Measurements from ENCODE around the gene CXXC1. TPM values are rescaled to one million over a fixed set of nuclear protein-coding genes. Genes with fewer than 3 reads are reported as not detected.

Gene CXXC1
- polyA plus RNA-seq, 1 donor (not counting 4 experiments of a cell fraction or from before 2014, with no cell fraction given): 33.6 TPM

DNA sequence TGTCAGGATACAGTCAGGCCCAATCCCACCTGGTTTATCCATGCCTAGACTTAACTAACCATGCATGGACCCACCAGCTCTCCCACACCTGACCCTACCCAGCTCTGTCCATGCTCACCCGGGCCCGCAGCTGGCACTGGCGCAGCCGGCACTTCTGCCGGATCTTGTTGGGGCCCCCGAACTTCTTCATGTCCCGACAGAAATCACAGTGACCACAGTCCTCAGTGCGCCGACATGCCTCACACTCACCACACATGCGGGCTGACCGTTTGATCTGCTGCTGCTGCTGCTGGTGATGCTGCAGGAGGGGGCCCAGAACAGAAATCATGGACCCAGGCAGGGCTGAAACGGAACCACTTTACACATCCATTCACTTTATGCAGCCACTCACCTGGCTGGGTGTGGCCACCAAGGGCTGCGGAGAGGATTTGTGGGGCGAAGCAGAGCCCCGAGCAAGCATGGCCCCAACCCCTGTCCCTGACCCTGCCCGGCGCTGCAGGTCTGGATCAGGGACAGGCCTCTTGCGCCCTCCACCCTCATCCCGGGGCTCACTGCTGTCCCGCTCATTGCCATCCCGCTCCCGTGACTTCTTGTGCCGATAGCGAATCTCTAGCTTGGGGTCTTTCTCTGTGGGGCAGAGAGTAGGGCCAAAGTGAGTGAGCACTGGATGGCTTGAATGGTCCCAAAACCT is 1.7 kb downstream of the CXXC1 start:
- peaks cover 34% of the 10 kb centered on the region for H3K4me1 ChIP-seq (ENCODE audit: control insufficient read depth, extremely low read depth, insufficient read depth, low read length)
- H3K9me3 ChIP-seq (ENCODE audit: control insufficient read depth, low read depth, low read length): no peaks in the 10 kb centered on the region
- dilution Hi-C loops (cut with MboI; ENCODE audit: extremely low pct_ligation_motif_present, low sequenced_read_pairs): no loop called here
- H3K4me3 ChIP-seq (ENCODE audit: control insufficient read depth in 2 of 3, extremely low read depth in 1 of 3, insufficient read depth in 2 of 3, low read depth in 1 of 3, low read length in 3 of 3): peak overlapping the region in 1 of 3 experiments; percentile 65
- H3K36me3 ChIP-seq (ENCODE audit: control insufficient read depth in 2 of 2, extremely low read depth in 1 of 2, insufficient read depth in 2 of 2, low read length in 2 of 2): peaks cover 19 to 32% of the 10 kb centered on the region in 2 experiments
- H3K9me1 ChIP-seq (ENCODE audit: control insufficient read depth, extremely low read depth, insufficient read depth, low read length): no peaks in the 10 kb centered on the region
- peak overlapping the region; percentile 31 for H3K27ac ChIP-seq (ENCODE audit: control insufficient read depth, insufficient read depth, low read length)
- FAIRE-seq (no peak), DNase-seq (ENCODE audit: low read depth, low spot score) (no peak)
- no peak overlapping the region for H2AFZ ChIP-seq (ENCODE audit: control insufficient read depth, low read length)
- peaks cover 38% of the 10 kb centered on the region for H3K79me2 ChIP-seq (ENCODE audit: control insufficient read depth, insufficient read depth, low read length)
- H4K20me1 ChIP-seq (ENCODE audit: control insufficient read depth, extremely low read depth, insufficient read depth, low read length): no peaks in the 10 kb centered on the region
- peak overlapping the region; percentile 80 for H3K4me2 ChIP-seq (ENCODE audit: control insufficient read depth, extremely low read depth, insufficient read depth, low read depth, low read length)
- TF ChIP-seq, protein P1, sequence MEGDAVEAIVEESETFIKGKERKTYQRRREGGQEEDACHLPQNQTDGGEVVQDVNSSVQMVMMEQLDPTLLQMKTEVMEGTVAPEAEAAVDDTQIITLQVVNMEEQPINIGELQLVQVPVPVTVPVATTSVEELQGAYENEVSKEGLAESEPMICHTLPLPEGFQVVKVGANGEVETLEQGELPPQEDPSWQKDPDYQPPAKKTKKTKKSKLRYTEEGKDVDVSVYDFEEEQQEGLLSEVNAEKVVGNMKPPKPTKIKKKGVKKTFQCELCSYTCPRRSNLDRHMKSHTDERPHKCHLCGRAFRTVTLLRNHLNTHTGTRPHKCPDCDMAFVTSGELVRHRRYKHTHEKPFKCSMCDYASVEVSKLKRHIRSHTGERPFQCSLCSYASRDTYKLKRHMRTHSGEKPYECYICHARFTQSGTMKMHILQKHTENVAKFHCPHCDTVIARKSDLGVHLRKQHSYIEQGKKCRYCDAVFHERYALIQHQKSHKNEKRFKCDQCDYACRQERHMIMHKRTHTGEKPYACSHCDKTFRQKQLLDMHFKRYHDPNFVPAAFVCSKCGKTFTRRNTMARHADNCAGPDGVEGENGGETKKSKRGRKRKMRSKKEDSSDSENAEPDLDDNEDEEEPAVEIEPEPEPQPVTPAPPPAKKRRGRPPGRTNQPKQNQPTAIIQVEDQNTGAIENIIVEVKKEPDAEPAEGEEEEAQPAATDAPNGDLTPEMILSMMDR (optimal IDR thresholded peaks at IDR 0.05 in 1 of 3, IDR thresholded peaks at IDR 0.05 in 1 of 3, conservative IDR thresholded peaks at IDR 0.05 in 1 of 3; ENCODE audit: extremely low read depth in 1 of 3, insufficient read depth in 2 of 3, low read length in 3 of 3): no peak
- TF ChIP-seq EZH2 (IDR thresholded peaks at IDR 0.05; ENCODE audit: low read length): no peak
- H3K27me3 ChIP-seq (ENCODE audit: control insufficient read depth, extremely low read depth, insufficient read depth, low read length): no peaks in the 10 kb centered on the region
- no peak overlapping the region for H3K9ac ChIP-seq (ENCODE audit: control insufficient read depth, extremely low read depth, insufficient read depth, low read length)

DNA sequence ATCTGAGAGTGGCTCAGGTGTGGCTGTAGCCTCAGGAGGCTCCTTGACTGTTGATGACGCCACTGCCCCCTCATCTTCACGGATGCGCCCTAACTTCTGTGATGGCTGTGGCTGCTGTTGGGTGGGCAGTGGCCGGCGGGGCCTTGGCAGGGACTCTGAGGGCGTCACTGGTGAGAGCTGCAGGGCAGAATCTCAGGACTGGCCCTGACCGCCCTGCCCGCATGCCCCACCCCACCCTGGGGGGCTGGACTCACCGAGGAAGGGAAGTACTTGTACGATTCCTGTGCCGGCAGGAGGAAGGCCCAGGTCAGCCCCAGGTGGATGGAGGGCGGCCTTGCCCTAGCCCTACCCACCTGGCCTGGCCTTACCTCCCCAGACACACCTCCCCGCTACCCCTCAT is 2.4 kb downstream of the CXXC1 start:
- no peak overlapping the region for H3K4me3 ChIP-seq (ENCODE audit: control insufficient read depth in 2 of 3, extremely low read depth in 1 of 3, insufficient read depth in 2 of 3, low read depth in 1 of 3, low read length in 3 of 3)
- DNase-seq (ENCODE audit: low read depth, low spot score): no peak
- peaks cover 45% of the 10 kb centered on the region for H3K79me2 ChIP-seq (ENCODE audit: control insufficient read depth, insufficient read depth, low read length)
- no peak for FAIRE-seq
- H3K4me1 ChIP-seq (ENCODE audit: control insufficient read depth, extremely low read depth, insufficient read depth, low read length): peaks cover 35% of the 10 kb centered on the region
- dilution Hi-C loops (cut with MboI; ENCODE audit: extremely low pct_ligation_motif_present, low sequenced_read_pairs): no loop called here
- H3K9ac ChIP-seq (ENCODE audit: control insufficient read depth, extremely low read depth, insufficient read depth, low read length): peak overlapping the region; percentile 22
- H4K20me1 ChIP-seq (ENCODE audit: control insufficient read depth, extremely low read depth, insufficient read depth, low read length): no peaks in the 10 kb centered on the region
- H2AFZ ChIP-seq (ENCODE audit: control insufficient read depth, low read length): no peak overlapping the region
- no peaks in the 10 kb centered on the region for H3K27me3 ChIP-seq (ENCODE audit: control insufficient read depth, extremely low read depth, insufficient read depth, low read length)
- H3K27ac ChIP-seq (ENCODE audit: control insufficient read depth, insufficient read depth, low read length): peak overlapping the region; percentile 61
- TF ChIP-seq EZH2 (IDR thresholded peaks at IDR 0.05; ENCODE audit: low read length): no peak
- TF ChIP-seq, protein P1 (optimal IDR thresholded peaks at IDR 0.05 in 1 of 3, IDR thresholded peaks at IDR 0.05 in 1 of 3, conservative IDR thresholded peaks at IDR 0.05 in 1 of 3; ENCODE audit: extremely low read depth in 1 of 3, insufficient read depth in 2 of 3, low read length in 3 of 3): no peak
- H3K36me3 ChIP-seq (ENCODE audit: control insufficient read depth in 2 of 2, extremely low read depth in 1 of 2, insufficient read depth in 2 of 2, low read length in 2 of 2): peaks cover 19 to 33% of the 10 kb centered on the region in 2 experiments
- H3K4me2 ChIP-seq (ENCODE audit: control insufficient read depth, extremely low read depth, insufficient read depth, low read depth, low read length): peak overlapping the region; percentile 32
- no peaks in the 10 kb centered on the region for H3K9me1 ChIP-seq (ENCODE audit: control insufficient read depth, extremely low read depth, insufficient read depth, low read length)
- H3K9me3 ChIP-seq (ENCODE audit: control insufficient read depth, low read depth, low read length): no peaks in the 10 kb centered on the region

Measured in keratinocyte (primary cell).